ENCODE measurements around the gene ORAI3. TPM values are rescaled to one million over a fixed set of nuclear protein-coding genes. Genes with fewer than 3 reads are reported as not detected.

The ORAI3 gene
- total and polyA plus RNA-seq, 2 of the 13 experiments (the other 11 are each of a cell fraction or from before 2014, with no cell fraction given), result 11.4 to 32.0 TPM

- TF ChIP-seq HIC2 (CRISPR knock-in tag; IDR thresholded peaks at IDR 0.05; ENCODE audit: low read depth), result no peak
- TF ChIP-seq GATA4 (IDR thresholded peaks at IDR 0.05; ENCODE audit: borderline replicate concordance, low read depth), result no peak
- TF ChIP-seq CREB1 (IDR thresholded peaks at IDR 0.05), result no peak
- TF ChIP-seq CREB1 (CRISPR knock-in tag; IDR thresholded peaks at IDR 0.05), result no peak
- 0 out of 2 replicates have a peak, but pooled peaks have one; percentile 10 for TF ChIP-seq HNF4A (CRISPR knock-in tag; IDR thresholded peaks at IDR 0.05)
- TF ChIP-seq FOSL1 (CRISPR knock-in tag; IDR thresholded peaks at IDR 0.05; ENCODE audit: borderline replicate concordance), result no peak
- TF ChIP-seq PHF21A (CRISPR knock-in tag; IDR thresholded peaks at IDR 0.05), result no peak
- TF ChIP-seq TCF7L2 (IDR thresholded peaks at IDR 0.05; ENCODE audit: low read depth, low read length), result no peak
- no peak for TF ChIP-seq HHEX (CRISPR knock-in tag; IDR thresholded peaks at IDR 0.05)
- TF ChIP-seq ZNF501 (CRISPR knock-in tag; IDR thresholded peaks at IDR 0.05), result peak; percentile 79
- TF ChIP-seq ZNF280B (CRISPR knock-in tag; IDR thresholded peaks at IDR 0.05; ENCODE audit: borderline replicate concordance), result peak; percentile 94
- no peak for TF ChIP-seq FIP1L1 (IDR thresholded peaks at IDR 0.05; ENCODE audit: borderline replicate concordance, insufficient read depth, low read depth, low read length)
- no peak for TF ChIP-seq ISL2 (CRISPR knock-in tag; IDR thresholded peaks at IDR 0.05)
- TF ChIP-seq CHCHD3 (CRISPR knock-in tag; IDR thresholded peaks at IDR 0.05), result no peak
- TF ChIP-seq ZBTB10 (CRISPR knock-in tag; IDR thresholded peaks at IDR 0.05; ENCODE audit: borderline replicate concordance), result peak; percentile 36; the same call in 1 of the 2 replicates
- TF ChIP-seq PITX1 (CRISPR knock-in tag; IDR thresholded peaks at IDR 0.05), result 0 out of 2 replicates have a peak, but pooled peaks have one; percentile 27
- peak; percentile 89; the same call in 1 of the 2 replicates for TF ChIP-seq ZBTB46 (CRISPR knock-in tag; IDR thresholded peaks at IDR 0.05; ENCODE audit: borderline replicate concordance)
- no peak for TF ChIP-seq CBFB (CRISPR knock-in tag; IDR thresholded peaks at IDR 0.05)
- peak; percentile 59; the same call in 1 of the 2 replicates for TF ChIP-seq ZNF605 (CRISPR knock-in tag; IDR thresholded peaks at IDR 0.05)
Measured at GRCh38 chr16:30941600-30942425, 7.1 kb upstream of the ORAI3 start (continued).
